Measurements from ENCODE around the gene PPP1R13L.

The PPP1R13L gene

DNA sequence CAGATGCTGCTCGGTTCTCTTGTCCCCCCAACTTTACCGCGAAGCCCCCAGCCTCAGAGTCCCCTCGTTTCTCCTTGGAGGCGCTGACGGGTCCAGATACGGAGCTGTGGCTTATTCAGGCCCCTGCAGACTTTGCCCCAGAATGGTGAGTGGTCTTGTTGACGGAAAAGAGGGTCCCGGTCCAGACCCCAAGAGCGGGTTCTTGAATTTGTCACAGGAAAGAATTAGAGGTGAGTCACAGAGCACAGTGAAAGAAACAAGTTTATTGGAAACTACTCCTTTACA lies 2.2 kb upstream of the PPP1R13L start:
- no peak for DNase-seq (ENCODE audit: low read depth in 2 of 2)

DNA sequence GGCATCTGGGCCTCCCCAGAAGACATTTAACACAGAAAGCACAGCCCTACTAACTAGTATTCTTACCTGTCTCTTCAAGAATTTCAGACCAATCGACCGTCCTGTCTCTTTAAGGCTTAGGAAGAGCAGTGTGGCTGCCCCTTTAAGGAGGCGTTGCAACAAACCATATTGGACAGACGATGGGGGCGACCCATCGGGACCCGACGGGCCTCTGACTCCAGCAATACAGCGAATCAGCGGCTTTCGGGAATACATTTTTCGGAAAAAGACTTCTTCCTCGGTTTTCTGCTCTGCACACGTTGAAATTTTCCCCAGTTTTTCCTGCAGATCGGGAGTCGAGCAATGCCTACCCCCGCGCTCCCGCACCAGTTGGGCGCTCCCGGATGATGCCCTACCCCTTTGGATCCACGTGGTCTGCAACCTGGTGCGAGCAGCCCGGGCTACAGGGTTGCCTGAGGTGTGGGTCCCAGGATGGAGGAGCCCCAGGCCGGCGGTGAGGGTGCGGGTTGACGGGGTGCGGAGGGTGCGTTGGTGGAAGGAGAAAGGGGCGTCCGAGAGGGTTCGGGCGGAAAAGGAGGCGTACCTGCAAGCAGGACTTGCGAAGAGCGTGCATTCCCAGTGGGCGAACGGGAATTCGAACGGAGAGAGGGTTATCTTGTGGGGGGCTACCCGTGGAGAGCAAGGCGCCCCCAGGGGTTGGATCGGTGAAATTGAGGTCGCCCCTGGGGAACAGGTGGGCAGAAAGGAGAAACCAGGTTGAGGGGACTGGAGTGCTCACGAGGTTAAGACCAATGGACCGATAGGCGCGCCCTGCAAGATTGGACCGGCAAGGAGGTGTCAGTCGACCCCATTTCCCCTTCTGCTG lies 1.6 kb upstream of the PPP1R13L start, which contains the start of gene POLR1G:
Gene POLR1G (plus strand): TSS at position 419 of the 865 bp plus-strand sequence. CDS start 53 bp downstream, at position 472.
- peak; percentile 72 to 74 for DNase-seq (ENCODE audit: low read depth in 2 of 2)

DNA sequence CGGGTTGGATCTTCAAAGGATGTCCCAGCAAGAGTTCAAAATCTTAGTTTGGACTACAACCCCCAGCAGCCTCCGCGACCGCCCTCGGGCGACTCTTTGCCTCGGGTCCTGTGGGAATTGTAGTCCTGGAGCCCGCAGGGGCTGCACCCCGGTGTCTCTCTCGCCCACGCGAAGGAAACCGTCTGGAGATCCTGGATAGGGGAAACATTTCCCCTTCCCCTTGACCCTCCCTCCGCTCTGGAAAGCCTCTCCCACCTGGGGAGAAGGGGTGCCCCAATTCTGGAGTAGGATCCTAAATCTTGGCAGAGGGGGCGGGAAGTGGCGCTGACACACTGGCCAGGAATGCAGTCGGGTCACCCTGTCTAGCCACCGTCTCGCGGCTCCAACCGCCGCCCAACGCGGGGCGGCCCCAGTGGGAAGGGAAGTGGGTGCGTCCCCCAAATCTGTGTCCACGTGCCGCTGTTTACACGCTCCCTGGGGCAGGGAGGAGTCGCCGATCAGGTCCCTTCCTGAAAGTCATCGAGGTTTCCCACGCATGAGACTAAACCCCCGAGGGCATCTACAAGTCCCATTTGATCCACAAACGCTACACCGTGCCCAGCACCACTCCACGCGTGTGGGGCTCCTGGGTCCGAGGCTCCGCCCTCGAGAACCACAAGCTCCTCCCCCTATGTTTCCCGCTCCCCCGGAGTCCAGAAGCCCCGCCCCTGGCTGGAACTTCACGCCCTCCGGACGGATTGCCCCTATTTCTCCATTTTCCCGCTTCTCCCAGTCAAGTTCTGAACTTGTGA lies 761 bp upstream of the PPP1R13L start:
- DNase-seq (ENCODE audit: low read depth in 2 of 2): peak; percentile 77 to 80

DNA sequence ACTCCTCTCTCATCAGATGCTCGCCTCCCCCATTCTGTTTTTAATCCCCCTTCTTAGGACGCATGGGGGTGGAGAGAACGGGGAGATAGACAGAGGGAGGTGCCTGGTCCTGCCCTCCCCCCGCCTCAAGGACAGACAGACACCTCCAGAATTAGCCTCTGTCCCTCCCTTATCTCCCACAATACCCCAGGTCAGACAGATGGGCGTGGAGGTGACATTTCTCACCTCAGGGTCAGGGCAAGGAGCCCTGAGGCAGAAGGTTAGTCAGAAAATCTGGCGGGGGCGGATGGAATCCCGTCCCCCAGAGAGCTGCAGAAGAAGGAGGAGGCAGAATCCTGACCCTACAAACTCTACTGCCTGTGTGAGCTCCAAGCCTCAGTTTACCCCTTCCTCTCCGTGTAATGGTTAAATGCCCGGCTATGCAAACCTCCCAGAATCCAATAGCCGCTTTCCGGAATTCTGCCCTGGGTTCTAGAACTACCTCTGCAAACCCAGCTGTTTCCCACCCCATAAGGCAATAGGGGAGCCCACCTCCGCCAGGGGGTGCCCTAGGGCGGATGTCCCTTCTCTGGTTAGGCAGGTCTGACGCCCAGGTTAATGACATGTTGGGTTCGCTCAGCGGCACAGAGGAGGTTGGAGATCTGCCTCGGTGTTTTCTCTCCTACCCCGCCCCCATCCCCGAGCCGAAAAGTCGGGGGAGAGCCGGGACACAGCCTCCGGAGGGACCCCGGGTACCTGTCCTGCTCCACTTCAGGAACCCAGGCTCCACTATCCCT lies 900 bp downstream of the PPP1R13L start:
- DNase-seq (ENCODE audit: low read depth in 2 of 2): peak; percentile 62 to 73

DNA sequence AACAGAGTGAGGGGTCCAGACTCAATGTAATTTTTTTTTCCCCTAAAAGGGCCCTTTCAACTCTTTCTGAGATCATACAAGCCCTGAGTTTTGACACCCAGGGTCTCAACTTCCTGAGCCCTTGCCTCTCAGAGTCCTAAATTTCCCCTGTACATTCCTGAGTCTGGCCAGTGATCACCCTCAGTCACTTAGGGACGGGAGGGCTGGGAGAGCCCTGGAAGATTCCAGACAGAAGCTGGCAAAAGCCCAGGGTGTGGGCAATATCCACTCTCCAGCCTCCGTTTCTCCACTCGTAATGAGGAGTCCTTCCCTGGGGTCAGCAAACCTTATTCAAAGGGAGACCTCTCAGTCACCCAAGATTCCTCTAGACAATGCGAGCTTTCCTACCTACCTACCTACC lies 1.6 kb downstream of the PPP1R13L start:
- no peak for DNase-seq (ENCODE audit: low read depth in 2 of 2)

DNA sequence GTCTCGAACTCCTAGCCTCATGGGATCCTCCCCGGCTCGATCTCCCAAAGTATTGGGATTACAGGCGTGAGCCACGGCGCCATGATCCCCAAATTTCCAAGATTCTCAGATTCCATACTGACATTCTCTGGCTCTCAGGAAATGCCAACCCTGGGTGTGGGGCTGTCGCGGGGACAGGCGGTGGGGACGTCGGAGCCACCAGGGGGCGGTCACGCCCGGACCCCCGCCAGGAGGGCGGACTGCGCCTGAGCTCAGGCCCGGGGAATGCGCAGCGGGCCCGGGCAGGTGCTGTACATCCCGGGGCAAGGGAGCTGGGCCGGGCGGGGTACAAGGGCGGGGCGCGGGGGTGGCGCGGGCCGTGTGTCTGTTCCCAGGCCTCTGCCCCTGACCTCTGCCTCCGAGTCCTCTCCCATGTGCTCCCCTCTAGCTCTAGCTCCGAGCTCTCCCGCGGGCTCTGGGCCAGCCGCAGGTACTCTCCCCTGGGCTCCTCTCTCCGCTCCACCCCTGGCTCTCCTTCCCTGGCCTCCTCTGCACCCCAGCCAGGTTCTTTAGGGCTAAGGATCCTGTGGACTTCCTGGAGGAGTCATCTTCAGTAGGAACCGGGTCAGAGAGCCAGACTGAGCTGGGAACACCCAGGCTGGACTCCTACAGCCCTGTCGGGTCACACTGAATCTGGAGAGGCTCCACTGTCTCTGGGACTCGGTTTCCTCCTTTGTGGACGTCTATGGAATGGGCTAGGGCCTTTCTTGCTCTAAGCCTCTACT lies 2.4 kb downstream of the PPP1R13L start:
- DNase-seq (ENCODE audit: low read depth in 2 of 2): no peak

DNA sequence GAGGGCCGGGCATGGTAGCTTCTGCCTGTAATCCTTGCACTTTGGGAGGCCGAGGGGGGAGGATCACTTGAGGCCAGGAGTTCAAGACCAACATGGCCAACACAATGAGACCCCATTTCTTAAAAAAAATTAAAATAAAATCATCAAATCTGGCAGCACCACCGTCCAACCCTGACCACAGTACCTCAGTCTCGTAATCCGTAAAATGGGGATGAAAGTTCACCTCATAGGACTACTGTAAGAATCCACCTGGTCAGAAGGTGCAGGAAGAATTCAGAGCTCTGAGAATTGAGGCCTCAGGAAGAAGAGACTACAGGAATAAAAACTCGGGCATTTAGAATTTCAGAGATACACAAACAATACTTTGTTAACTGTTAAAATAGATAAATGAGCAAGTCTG lies 3.1 kb downstream of the PPP1R13L start:
- no peak for DNase-seq (ENCODE audit: low read depth in 2 of 2)

DNA sequence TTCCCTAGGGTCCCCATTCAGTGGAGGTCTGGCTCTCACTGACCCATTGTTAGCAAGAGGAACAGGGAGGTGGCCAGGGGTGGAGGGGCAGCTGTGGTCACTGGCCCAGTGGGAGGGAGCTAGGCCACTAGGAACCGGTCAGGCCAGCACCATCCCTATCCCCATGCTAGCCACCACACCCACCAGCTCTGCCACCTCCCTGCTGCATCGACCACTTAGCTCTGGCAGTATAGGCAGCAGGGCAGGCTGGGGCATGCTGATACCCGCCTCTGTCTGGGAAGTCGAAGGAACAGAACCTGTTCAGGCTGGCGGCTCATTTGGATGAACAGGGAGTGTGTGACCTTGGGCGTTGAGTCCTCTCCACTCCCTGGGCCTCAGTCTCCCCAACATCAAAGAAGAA lies 4.7 kb downstream of the PPP1R13L start:
- no peak for DNase-seq (ENCODE audit: low read depth in 2 of 2)

DNA sequence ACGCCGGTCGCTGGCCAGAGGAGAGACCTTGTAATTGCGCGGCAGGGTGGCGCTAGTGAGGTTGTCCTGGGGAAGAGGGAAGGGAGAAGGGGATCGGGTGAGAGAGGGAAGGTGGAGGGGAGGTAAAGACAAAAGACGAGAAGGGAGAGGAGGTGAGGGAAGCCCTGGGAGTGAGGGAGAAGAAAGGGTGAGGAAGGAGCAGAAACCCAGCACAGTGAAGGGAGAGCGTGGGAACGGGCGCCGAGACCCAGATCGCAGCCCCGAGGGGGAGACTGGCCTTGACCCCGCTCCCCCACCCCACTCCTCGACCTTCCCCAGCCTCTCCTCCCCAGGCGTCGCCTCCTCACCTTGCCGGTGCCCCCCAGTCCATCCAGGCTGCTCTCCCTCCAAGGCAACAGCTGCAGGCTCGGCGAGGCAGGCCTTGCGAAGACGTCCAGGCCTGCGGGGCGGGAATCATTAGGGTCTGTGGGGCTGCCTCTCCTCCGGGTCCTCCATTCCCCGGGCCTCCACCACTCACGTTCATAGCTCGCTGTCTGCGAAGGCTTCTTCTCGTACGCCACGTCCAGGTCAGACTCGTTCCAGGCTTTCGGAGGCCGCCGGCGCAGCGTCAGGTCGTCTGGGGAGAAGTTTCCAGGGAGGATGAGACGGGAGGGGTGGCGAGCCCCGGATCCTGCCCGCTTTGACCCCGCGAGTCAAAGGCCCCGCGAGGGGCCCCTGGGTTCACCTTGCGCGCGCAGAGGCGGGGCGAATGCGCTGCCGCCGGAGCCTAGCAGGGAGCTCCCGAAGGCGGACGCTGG lies 8.8 kb downstream of the PPP1R13L start:
- no peak for DNase-seq (ENCODE audit: low read depth in 2 of 2)

DNA sequence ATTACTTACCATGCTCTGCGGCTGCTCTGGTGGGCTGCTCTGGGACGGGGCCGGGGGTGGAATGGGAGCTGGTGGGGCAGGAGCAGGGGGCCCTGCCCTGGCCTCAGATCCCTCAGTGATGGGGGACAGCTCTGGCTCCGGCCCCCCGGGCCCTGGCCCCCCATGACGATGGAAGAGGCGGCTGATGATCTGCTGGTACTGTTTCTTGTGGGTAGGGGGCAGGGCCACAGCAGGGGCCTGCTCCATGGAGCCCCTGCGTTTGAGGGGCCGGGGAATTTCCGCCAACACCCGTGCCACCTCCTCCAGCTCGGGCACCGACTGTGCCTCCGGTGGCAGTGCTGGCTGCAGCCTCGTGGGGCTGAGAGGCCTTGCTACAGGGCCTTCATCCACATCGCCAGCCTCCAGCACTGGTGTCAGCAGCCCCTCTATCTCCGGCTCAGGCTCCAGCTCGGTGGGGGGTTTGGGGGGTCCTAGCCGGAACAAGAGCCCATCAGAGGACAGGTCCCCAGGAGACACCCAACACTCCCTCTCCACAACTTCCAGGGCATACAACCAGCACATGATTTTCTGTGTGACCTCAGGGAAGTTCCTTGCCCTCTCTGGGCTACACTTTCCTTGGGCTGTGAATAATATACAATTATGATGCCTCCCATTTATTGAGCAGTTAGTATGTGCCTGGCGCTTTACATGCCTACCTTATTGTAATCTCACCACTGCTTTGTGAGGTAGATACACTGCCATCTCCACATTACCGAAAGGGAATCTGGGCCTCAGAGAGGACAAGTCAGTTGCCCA lies 12.8 kb downstream of the PPP1R13L start:
- DNase-seq (ENCODE audit: low read depth in 2 of 2): no peak

DNA sequence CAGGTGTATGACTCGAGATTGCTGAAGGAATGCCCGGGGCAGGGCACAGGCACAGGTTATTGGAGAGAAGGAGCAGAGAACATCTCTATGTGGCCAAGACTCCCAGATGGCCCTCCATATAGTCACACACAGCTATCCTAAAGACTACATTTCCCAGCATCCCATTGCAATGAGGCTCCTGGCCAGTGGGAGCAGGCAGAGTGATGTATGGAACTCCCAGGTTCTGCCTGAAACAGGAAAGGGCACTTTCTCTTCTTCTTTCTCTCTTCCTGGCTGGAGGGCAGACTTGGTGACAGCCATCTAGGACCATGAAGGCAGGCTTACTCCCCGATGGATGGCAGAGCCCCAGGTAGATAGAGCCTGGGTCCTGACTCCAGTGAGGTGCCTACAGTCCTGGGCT lies 13.5 kb downstream of the PPP1R13L start:
- DNase-seq (ENCODE audit: low read depth in 2 of 2): no peak

DNA sequence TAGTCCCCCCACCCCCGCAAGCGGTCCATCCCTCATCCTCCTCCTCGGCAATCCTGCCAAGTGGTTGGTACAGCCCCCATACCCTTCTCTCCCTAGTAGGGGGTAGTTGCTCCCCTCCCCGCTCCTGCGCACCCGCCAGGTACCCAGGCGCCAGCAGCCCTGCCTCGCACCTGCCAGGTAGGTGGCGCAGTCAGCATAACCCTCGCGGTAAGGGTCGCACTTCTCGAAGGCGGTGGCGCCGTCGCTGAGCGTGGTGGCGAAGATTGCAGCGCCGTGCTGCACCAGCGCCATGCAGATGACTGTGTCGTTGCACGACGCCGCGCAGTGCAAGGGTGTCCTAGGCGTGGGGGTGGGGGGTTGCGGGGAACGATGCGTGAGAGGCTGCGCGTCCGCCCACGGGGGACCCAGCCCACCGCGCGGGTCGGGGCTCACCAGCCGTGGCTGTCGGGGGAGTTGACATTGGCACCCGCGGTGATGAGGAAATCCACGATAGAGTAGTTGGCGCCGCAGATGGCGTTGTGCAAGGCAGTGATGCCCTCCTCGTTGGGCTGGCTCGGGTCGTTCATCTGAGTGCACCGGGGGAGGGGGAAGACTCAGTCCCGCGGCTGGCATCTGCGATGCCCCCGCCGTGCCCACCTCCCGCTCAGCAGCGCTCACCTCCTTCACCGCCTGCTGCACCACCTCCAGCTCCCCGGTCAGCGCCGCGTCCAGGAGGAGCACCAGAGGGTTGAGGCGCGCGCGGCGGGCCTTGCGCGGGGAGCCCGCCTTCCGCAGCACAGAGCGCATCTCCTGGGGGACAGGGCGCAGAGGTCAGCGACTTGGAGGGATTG lies 19.3 kb downstream of the PPP1R13L start:
- no peak for DNase-seq (ENCODE audit: low read depth in 2 of 2)

DNA sequence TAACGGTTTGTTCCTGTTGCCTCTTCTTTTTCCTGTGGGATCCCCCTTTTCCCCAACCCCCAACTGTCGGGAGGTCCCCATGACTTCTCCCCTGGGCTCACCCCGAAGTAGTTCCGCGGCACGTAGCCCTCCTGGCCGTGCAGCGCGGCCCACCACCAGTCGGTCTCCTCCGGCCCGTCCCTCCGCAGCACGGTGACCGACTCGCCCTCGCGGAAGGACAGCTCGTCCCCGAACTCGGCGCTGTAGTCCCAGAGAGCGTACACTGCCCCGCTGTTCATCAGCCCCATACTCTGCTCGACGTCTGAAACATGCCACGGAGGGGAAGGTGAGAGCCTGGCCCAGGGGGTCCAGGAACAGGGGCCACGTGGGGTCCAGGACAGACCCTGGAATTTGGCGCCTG lies 22.4 kb downstream of the PPP1R13L start:
- no peak for DNase-seq (ENCODE audit: low read depth in 2 of 2)

DNA sequence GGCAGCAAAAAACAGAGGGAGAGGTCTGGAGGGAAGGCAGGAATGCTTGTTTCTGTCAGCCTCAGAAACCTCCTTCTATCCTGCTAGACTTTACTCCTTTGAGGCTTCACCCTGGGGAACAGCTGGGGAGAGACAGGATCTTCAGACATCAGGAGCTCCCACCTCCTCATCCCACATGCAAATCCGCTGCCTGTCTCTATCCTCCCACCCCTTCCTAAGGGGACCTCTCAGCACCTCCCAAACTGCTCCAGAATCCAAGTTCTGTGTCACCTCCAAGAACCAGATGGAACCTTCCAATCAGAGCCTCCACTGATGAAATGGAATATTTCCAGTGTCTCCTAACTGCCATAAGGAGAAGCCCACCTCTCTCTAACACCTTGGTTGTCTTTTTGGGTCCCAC lies 24.8 kb downstream of the PPP1R13L start:
- DNase-seq (ENCODE audit: low read depth in 2 of 2): no peak

DNA sequence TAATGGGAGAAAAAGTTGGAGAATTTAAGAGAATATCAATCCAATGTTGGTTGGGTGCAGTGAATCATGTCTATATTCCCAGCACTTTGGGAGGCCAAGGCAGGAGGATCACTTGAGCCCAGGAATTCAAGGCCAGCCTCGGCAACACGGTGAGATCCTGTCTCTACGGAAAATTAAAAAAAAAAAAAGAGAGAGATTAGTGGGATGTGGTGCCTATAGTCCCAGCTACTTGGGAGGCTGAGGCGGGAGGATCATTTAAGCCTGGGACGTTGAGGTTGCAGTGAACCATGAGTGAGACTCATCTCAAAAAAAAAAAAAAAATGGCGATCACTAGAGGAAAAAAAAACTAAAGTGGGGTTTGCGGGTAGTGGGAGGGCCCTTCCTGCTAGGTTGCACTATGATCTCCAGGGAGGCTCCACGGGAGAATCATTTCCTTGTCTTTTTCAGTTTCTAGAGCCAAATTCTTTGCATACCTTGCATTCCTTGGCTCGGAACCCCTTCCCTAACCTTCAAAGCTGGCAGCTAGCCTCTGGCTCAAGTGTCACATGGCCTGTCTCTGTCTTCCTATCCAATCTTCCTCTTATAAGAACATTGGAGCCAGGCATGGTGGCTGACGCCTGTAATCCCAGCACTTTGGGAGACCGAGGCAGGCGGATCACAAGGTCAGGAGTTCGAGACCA lies 28.7 kb downstream of the PPP1R13L start:
- no peak for DNase-seq (ENCODE audit: low read depth in 2 of 2)

DNA sequence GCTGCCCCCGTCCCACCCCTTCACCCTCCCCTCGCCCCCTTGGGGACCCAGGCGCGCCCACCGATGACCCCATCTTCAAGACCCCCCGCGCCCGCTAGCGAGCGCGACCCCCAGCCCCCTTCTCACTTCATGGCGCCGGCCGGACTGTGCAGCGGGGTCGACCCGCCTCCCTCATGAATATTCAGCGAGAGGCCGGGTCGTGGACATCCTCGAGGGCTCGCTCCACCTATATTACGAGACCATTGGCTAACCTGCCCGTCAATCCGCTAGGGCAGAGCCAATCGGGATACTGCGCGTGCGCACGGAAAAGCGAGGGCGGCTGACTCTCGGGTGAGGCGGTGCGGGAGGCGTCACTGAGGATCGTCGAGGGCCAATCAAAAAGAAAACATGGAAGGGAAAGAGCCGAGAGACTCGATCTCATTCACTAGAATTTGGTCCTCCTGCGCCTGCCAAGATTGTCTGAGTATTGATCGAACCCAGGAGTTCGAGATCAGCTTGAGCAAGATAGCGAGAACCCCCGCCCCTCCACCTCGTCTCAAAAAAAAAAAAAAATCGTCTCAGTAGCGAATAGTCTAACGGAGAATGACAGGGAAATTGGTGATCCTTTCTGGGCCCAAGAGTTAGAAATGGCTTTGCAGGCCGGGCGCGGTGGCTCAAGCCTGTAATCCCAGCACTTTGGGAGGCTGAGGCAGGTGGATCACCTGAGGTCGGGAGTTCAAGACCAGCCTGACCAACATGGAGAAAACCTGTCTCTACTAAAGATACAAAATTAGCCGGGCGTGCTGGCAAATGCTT lies 34.3 kb downstream of the PPP1R13L start, which contains the start of gene ERCC2:
Gene ERCC2 (minus strand): TSS at position 164 of the 795 bp plus-strand sequence. CDS start 33 bp downstream, at position 131.
- peak; percentile 99 to 100 for DNase-seq (ENCODE audit: low read depth in 2 of 2)

DNA sequence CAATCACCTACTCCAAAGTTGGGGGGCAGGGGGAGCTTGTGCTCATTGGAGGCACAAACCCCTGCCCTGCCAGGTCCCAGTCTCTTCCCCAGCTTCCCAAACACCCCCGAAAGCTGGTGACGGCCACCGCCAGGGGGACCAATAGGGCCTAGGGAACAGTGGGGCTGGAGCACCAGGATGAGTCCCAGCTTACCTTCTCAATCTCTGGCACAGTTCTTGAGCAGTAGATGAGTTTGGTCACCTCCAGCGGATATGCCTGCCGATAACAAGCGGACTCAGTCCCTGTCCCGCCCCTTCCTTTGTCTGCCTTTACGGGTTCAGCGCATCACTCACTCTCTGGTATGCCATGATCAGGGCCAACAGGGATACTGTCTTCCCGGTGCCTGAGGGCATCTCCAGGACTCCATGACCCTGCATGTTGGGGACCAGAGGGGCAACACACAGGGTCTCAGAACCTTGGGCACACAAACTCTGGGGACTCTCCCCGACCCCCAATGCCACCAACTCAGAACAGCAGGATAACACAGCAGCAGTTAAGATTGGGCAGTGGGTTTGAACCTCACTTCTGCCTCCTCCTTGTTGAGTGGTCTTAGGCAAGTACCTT lies 36.0 kb downstream of the PPP1R13L start:
- no peak for DNase-seq (ENCODE audit: low read depth in 2 of 2)
